Limb (tissue), 2 donors: ENCODE data around the gene ABHD2.
"Not testable (repeated sequence)": the region's sequence is repeated elsewhere in the genome, so short reads cannot be mapped to it uniquely, and the experiment has no call there.

Experiments used
- DNase-seq, 2 donors: peaks; one replicate each; pipeline ENCODE4 v3.0.0-alpha.2; 2016; ENCODE audit errors: extremely low spot score in 2 of 2

Gene ABHD2

DNA sequence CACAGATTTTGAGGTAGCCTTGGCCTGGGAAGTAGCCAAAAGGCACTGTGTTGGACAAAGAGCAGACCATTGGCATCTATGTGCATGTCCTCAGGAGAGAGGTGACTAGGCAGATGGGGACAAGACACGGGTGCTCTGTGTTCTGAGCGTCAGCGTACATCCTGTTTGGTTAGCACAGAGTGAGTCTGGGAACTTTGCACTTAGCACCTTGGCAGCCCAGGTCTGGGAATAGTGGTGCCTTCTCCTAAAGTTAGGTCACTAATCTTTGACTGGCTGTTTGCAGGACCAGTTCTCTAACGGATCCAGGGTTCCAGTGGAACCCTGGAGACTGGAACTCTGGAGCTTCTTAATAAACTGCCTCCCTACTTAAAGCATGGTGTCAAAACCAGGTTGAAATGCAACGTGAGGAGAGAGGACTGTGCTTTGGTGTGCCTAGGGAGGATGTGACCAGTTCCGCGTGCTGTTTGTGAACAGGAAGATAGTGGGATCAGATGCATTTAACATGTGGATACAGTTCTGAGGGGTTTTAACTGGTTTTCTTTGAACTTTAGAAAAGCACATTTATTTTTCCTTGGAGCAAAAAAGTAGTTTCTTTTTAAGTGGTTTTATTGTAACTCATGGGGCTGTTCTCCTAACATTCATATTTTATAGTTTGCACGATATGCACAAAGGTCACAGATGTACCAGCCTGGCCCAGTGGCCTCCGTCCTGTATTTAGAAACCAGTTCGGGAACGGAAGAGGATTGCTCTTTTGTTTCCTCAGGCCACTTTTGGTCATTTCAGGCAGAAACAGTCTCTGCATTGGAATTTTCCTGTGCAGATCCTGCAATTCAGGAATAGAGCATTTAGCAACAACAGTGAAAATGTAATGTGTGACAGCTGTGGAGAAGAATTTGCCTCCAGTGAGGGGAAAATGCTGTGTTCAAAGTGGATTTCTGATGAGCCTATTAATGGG is 48.8 kb downstream of the ABHD2 start:
- DNase-seq = no peak

GRCh38 chr15:89137926-89138325 is 49.7 kb downstream of the ABHD2 start:
- DNase-seq = no peak

- DNase-seq = no peak
Observed at GRCh38 chr15:89138999-89139612, 50.9 kb downstream of the ABHD2 start.

DNA sequence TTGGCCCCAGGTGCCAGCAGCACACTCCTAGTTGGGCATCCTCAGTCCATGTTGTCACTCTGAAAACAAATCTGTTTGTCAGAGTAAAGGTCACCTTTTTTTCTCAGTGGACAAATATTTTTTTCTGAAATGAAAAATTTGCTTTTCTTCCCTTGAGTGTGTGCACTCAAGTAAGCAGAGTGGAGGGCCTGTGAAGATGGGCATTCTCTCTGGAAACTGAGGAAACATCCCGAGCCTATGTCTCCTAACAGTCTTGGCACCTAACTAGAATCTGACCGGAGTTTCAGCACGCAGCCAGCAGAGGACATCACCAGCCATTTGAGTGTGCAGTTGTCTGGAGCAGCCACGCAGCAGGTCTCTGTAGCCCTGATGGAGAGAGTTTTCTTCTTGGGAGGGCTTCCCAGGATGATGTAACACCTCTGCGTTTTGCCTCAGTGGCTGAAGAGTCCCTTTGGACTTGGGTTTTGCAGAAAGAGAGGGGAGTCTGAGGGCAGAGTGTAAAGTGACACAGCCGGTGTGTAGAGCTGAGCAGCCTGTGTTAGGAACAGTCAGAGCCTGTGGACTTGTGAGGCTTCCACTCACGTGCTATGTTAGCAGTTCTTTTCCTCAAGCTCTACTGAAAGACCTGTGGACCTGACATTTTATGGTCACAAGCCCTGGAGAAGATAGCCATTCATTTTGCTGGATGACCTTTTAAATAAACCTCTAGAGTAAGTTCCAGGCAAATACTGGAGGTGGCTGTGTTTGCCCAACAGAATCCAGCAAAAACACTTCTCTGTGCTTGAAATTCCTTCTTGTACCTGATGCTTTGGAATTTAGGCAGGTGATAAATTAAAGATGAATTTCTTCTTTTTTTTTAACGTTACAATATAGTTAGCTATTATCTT is 51.6 kb downstream of the ABHD2 start:
- peak in 1 of 2 donors; percentile 40 for DNase-seq

GRCh38 chr15:89140595-89140994 is 52.3 kb downstream of the ABHD2 start:
- no peak for DNase-seq

GRCh38 chr15:89141159-89141558 is 52.9 kb downstream of the ABHD2 start:
- not testable (repeated sequence) for DNase-seq

GRCh38 chr15:89141885-89142284 is 53.6 kb downstream of the ABHD2 start:
- DNase-seq = no peak

GRCh38 chr15:89142423-89142822 is 54.2 kb downstream of the ABHD2 start:
- DNase-seq = no peak

- DNase-seq = peak in 1 of 2 donors; percentile 92
Observed at GRCh38 chr15:89143503-89144162, 55.4 kb downstream of the ABHD2 start.

DNA sequence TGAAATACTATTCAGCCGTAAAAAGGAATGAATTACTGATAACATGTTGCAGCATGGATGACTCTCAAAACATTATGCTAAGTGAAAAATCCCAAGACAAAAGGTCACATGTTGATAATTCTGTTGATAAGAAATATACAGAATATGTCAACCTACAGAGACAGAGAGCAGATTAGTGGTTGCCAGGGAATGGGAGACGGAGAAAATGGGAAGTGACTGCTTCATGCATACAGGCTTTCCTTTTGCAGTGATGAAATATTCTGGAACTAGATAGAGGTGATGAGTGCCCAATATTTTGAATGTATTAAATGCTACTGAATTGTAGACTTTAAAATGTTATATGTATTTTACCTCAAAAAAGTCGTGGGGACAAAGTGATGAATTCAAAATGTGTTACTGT is 56.2 kb downstream of the ABHD2 start:
- no peak for DNase-seq

DNA sequence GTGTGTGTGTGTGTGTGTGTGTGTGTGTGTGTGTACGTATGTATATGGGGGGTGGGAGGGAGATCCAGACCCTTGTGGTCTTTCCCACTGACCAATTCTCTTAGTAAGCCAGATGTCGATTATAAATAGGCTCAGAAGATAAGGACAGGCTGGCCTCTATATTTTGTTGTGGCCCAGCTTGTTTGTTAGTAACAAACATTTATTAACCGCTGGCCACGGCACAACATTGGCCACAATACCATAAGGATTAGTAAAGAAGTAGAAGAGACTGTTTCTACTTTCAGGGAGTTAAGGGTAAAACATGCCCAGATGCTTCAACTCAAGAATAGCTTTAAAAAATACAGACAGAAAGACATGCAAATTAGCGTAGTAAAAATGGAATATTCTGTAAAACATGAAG is 58.1 kb downstream of the ABHD2 start:
- no peak for DNase-seq

DNA sequence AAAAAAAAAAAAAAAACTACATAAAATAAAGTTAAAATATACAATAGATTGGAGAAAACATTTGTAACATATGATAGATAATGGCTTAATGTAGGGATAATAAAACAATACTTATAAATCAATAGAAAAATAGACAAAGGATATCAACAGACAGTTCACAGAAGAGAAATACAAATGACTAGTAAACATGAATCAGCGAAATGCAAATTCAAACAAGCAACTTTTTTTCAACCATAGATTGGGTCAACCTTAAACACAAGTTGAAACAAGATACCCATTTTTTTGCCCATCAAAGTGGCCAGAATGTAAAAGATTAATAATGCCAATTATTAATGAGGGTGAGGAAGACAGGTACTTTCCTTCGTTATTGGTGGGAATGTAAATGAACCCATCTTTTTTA is 59.9 kb downstream of the ABHD2 start:
- DNase-seq = no peak

DNA sequence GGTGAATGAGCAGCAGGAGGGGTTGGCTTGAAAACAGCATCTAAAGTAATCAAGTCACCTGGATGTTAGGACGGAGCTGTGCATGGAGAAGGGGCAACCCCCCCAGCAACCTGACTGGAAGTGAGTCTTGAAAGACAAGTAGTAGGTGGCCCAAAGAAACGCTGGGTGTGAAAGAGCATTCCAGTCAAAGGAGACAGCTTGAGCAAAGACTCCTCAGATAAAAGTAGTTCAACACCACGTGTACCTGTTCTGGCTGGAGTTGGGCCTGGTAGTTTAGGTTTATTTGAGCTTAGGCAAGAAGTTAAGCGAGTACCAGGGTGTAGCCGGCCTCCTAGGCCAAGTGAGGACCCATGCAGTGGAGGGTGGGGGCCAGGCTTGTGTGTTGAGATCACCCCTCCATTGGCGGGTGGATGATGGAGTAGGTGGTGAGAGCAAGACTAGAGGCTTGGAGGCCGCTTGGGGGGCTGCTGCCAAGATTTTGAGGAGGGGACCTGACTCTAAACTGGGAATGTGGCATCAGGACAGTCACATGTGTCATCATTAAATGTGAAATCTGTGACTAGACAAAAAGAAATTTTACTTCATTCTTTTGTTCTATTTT is 61.3 kb downstream of the ABHD2 start:
- DNase-seq = no peak

GRCh38 chr15:89150287-89150686 is 62.0 kb downstream of the ABHD2 start:
- DNase-seq = no peak

DNA sequence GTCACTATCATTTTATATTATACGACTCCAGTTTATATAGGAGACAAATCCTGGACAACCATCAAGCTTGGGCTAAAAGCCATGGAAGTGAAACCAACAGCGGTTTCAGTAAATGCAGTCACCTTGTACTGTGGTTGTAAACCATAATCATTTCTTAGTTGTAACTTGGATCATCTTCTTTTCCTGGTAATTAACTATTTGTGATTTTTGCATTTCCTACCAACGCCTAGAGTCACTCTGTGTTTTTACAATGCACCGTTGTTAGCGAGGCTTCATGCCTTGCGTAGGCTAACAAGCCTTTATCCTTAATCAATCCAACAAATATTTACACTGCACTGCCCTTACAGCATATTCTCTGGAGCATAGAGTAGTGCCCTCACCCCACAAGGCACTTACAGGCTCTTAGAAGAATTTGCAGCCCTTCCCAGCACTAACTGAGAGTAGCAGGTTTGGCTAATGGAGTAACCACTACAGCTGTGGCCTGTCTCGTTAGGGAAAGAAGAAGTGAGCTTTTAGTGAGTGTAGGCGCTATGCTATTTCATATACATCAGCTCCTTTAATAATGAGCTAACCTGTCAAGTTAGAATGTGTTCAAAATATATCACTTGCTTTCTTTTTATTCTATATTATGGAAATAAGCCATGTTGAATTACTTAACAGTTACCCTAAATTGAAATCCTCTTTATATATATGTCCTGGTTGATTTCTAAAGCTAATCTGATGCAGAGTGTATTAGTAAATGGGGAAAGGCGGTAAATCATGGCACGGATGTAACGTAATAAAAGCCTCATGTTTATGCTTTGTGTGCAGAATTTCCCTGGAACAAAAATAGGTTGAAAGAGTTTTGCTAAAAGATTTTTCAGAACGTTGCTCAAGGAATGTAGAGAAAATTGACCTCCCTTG is 62.8 kb downstream of the ABHD2 start:
- peak in 1 of 2 donors; percentile 41 for DNase-seq

- DNase-seq = no peak
Observed at GRCh38 chr15:89155122-89155521, 66.9 kb downstream of the ABHD2 start.

DNA sequence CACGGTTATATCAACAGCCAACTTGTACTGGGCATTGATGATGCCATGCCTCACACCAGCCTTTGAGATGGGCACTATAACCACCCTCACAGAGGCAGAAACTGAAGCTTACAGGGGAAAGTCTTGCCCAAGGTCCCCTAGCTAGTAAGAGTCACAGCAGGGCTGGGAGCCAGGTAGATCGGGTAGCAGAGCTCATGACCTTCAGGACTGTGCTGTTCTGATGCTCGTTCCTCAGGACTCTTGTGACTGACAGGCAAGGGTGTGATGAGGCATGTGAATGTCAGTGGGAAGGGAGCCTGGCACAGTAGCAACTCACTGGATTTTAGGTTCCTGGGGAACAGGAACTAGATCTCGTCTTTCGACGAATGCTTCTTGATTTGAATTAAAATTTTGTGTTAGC is 67.4 kb downstream of the ABHD2 start:
- DNase-seq = no peak

- DNase-seq = no peak
Observed at GRCh38 chr15:89157061-89157460, 68.8 kb downstream of the ABHD2 start.

DNA sequence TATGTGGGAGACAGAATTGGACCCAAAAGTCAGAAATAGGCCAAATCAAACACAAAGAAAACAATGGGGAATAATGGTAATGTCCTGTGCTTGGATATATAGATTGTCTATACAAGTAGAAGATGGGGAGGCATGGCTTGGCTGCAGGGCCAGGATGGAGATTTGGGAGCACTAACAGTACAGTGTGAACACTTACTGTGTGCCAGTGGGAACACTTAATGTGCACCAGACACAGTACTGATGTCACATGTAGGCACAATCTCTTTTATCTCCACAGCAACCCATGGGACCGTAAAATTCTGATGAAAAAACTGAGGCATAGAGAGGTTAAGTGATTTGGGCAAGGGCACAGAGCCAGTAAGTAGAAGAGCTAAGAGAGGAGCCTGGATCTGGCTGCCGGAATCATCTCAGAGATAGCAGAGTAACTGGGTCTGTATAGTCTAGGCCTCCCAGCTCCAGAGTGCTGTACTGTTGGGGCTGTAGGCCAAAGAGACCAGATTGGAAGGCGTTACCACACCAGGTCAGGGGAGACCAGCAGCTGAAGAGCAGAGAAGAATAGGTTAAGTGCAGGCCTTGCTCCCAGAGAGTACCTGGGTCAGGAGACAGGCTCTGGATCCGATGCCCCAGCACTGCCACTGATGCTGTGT is 69.8 kb downstream of the ABHD2 start:
- no peak for DNase-seq
